Activated CD4-positive, alpha-beta T cell treated with anti-CD3 and anti-CD28 coated beads, Interleukin-2, amount 50 U/mL, for 16 hours (primary cell): Measurements from ENCODE around the gene SMIM24.

Experiments
- DNase-seq: peaks from one replicate; pipeline ENCODE4 v3.0.0-alpha.2; 2020

SMIM24 gene

DNA sequence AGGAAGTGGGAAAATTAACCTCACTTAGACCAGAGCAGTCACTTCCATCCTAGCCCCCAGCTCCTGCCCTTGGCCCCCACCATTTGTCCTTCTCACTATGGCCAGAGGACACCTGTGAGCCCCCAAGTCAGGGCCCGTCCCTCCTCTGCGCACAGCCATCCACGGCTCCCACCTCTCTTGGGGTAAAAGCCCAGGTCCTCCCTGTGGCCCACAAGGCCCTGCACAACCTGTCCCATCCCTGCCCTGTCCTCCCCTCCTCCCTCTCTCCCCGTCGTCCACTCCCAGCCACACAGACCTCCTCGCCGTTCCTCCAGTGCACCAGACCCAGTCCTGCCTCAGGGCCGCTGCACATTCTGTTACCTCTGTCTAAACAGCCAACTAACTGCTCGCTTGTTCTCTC lies 53.9 kb downstream of the SMIM24 start:
- no peak for DNase-seq
